GM12878 (cell line): ENCODE data around the gene TOB2. TPM values are rescaled to one million over a fixed set of nuclear protein-coding genes. Genes with fewer than 3 reads are reported as not detected.

Source experiments
- ASH2L ChIP-seq: fragments of 300-600, 200-600 bp; sonication (generic); IDR thresholded peaks from 2 replicates; pipeline ENCODE4 v1.6.1; 2017; ENCODE audit warnings: low read depth, mild to moderate bottlenecking, borderline replicate concordance
- CBX3 ChIP-seq: fragments of 200-600 bp; sonication (generic); IDR thresholded peaks from 2 replicates; pipeline ENCODE4 v1.6.1; 2016; ENCODE audit warnings: low read depth, borderline replicate concordance
- GABPA ChIP-seq: IDR thresholded peaks from 2 replicates; pipeline ENCODE4 v1.6.1; 2014; ENCODE audit warnings: antibody characterized with exemption, low read depth, mild to moderate bottlenecking, inconsistent platforms
- GATAD2B ChIP-seq: fragments of 450-650 bp; conservative IDR thresholded peaks from 2 replicates; pipeline ENCODE4 v1.6.1; 2017; ENCODE audit warnings: low read depth, mild to moderate bottlenecking, moderate library complexity
- NFXL1 ChIP-seq: fragments of 450-650 bp; IDR thresholded peaks from 2 replicates; pipeline ENCODE4 v1.6.1; 2017; ENCODE audit warnings: antibody characterized with exemption, mild to moderate bottlenecking, borderline replicate concordance
- NFYB ChIP-seq: IDR thresholded peaks from 2 replicates; pipeline ENCODE4 v1.6.1; 2011; ENCODE audit warnings: low read depth, mild to moderate bottlenecking, low read length, improper control_type of control experiment, moderate library complexity; ENCODE audit not compliant: insufficient read depth
- NR2C1 ChIP-seq: fragments of 450-650 bp; IDR thresholded peaks from 2 replicates; pipeline ENCODE4 v1.6.1; 2017; ENCODE audit warnings: antibody characterized with exemption, mild to moderate bottlenecking, moderate library complexity
- NR2F1 ChIP-seq: fragments of 450-650 bp; conservative IDR thresholded peaks from 2 replicates; pipeline ENCODE4 v1.6.1; 2017; ENCODE audit warnings: mild to moderate bottlenecking
- NRF1 ChIP-seq: conservative IDR thresholded peaks from 2 replicates; pipeline ENCODE4 v1.6.1; 2011; ENCODE audit warnings: mild to moderate bottlenecking, low read depth, low read length, improper control_type of control experiment
- PAX8 ChIP-seq: fragments of 450-650 bp; IDR thresholded peaks from 2 replicates; pipeline ENCODE4 v1.6.1; 2017; ENCODE audit warnings: mild to moderate bottlenecking, moderate library complexity
- POU2F2 ChIP-seq: IDR thresholded peaks from 3 replicates; pipeline ENCODE4 v1.6.1; 2011; ENCODE audit warnings: low read depth, mild to moderate bottlenecking, low read length, borderline replicate concordance
- RFX5 ChIP-seq: IDR thresholded peaks from 2 replicates; pipeline ENCODE4 v1.6.1; 2011; ENCODE audit warnings: low read depth, low read length, improper control_type of control experiment
- ZBTB4 ChIP-seq: fragments of 450-650 bp; formaldehyde crosslinking; IDR thresholded peaks from 2 replicates; pipeline ENCODE4 v1.4.0; 2022; ENCODE audit warnings: mild to moderate bottlenecking, moderate library complexity
- ZBTB40 ChIP-seq: fragments of 450-650 bp; IDR thresholded peaks from 2 replicates; pipeline ENCODE4 v1.6.1; 2016; ENCODE audit warnings: mild to moderate bottlenecking, moderate library complexity, borderline replicate concordance
- ZNF622 ChIP-seq: fragments of 450-650 bp; IDR thresholded peaks from 2 replicates; pipeline ENCODE4 v1.6.1; 2017; ENCODE audit warnings: mild to moderate bottlenecking, inconsistent platforms
- polyA plus RNA-seq, 11 experiments: library from polyadenylated mRNA; depleted of rRNA in 4 of 11; unstranded in 6 of 11; stranded (reverse) in 5 of 11; fragments of >200 nt; fragmentation: Nextera tagmentation in 4 of 11; fragmentation: Illumina TruSeq in 1 of 11; extraction: Ambion mirVana in 4 of 11; extraction: Trizol in 1 of 11; gene quantifications; 1 replicate in 1 of 11; 2 replicates in 10 of 11; pipeline versions ENCODE4 v1.2.1 to v1.2.3, GENCODE V29; 2011 to 2016; ENCODE audit warnings: inconsistent platforms in 2 of 11, missing spikeins in 2 of 11, low read depth in 1 of 11
- total RNA-seq, 4 experiments: library from RNA; depleted of rRNA in 3 of 4; stranded (reverse); fragments of >200 nt in 3 of 4; fragmentation: Illumina TruSeq in 1 of 4; extraction: Trizol in 1 of 4; gene quantifications; 2 replicates each; pipeline versions ENCODE4 v1.2.1 to v1.2.3, GENCODE V29; 2013 to 2021
- TF ChIP-seq, protein P1 (sequence below): IDR thresholded peaks from 2 replicates; pipeline ENCODE4 v1.6.1; 2012; ENCODE audit warnings: improper control_type of control experiment, low read depth, low read length; ENCODE audit not compliant: insufficient replicate concordance

TOB2 gene
- total and polyA plus RNA-seq, 10 of the 15 experiments (the other 5 are each of a cell fraction or from before 2014, with no cell fraction given), result 4.5 to 32.0 (median 15.1) TPM

- TF ChIP-seq ZBTB40 (peak; percentile 20; the same call in 1 of the 2 replicates), GATAD2B (peak; percentile 46; the same call in 1 of the 2 replicates), GABPA (no peak), ZBTB4 (CRISPR knock-in tag) (no peak), RFX5 (no peak), PAX8 (no peak), NFYB (no peak), NR2F1 (peak; percentile 76), NRF1 (peak; percentile 83), ASH2L (no peak), NFXL1 (no peak), NR2C1 (peak; percentile 35; the same call in 1 of the 2 replicates), POU2F2 (no peak), ZNF622 (no peak), CBX3 (no peak)
- TF ChIP-seq, protein P1, sequence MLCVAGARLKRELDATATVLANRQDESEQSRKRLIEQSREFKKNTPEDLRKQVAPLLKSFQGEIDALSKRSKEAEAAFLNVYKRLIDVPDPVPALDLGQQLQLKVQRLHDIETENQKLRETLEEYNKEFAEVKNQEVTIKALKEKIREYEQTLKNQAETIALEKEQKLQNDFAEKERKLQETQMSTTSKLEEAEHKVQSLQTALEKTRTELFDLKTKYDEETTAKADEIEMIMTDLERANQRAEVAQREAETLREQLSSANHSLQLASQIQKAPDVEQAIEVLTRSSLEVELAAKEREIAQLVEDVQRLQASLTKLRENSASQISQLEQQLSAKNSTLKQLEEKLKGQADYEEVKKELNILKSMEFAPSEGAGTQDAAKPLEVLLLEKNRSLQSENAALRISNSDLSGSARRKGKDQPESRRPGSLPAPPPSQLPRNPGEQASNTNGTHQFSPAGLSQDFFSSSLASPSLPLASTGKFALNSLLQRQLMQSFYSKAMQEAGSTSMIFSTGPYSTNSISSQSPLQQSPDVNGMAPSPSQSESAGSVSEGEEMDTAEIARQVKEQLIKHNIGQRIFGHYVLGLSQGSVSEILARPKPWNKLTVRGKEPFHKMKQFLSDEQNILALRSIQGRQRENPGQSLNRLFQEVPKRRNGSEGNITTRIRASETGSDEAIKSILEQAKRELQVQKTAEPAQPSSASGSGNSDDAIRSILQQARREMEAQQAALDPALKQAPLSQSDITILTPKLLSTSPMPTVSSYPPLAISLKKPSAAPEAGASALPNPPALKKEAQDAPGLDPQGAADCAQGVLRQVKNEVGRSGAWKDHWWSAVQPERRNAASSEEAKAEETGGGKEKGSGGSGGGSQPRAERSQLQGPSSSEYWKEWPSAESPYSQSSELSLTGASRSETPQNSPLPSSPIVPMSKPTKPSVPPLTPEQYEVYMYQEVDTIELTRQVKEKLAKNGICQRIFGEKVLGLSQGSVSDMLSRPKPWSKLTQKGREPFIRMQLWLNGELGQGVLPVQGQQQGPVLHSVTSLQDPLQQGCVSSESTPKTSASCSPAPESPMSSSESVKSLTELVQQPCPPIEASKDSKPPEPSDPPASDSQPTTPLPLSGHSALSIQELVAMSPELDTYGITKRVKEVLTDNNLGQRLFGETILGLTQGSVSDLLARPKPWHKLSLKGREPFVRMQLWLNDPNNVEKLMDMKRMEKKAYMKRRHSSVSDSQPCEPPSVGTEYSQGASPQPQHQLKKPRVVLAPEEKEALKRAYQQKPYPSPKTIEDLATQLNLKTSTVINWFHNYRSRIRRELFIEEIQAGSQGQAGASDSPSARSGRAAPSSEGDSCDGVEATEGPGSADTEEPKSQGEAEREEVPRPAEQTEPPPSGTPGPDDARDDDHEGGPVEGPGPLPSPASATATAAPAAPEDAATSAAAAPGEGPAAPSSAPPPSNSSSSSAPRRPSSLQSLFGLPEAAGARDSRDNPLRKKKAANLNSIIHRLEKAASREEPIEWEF, result no peak
Observed at GRCh38 chr22:41444360-41445128, 2.1 kb downstream of the TOB2 start (continued).
